Measurements from ENCODE around the gene EFCC1. TPM values are rescaled to one million over a fixed set of nuclear protein-coding genes. Genes with fewer than 3 reads are reported as not detected.

EFCC1 gene, protein sequence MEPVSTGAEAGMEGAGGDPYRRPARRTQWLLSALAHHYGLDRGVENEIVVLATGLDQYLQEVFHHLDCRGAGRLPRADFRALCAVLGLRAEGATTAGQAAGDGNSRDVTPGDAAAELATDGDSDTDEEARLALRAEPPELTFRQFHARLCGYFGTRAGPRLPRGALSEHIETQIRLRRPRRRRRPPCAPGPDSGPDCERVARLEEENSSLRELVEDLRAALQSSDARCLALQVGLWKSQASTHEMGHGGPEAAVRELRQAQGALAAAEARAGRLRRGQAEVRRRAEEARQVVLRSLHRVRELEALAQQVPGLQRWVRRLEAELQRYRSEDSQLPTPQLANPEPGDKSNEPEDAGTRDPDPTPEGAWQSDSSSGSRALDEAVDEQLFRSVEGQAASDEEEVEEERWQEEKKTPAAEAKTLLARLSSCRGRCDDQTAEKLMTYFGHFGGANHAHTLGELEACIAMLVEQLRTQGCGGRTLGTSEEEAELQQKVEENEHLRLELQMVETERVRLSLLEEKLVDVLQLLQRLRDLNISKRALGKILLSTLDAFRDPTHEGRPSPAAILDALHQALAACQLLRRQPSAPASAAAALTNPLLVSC
- polyA plus RNA-seq (2014; cell fraction: cytosol; rRNA removed) = not detected in 2 replicates
- not detected in 2 replicates for polyA plus RNA-seq (2014; cell fraction: nucleus; rRNA removed)

DNA sequence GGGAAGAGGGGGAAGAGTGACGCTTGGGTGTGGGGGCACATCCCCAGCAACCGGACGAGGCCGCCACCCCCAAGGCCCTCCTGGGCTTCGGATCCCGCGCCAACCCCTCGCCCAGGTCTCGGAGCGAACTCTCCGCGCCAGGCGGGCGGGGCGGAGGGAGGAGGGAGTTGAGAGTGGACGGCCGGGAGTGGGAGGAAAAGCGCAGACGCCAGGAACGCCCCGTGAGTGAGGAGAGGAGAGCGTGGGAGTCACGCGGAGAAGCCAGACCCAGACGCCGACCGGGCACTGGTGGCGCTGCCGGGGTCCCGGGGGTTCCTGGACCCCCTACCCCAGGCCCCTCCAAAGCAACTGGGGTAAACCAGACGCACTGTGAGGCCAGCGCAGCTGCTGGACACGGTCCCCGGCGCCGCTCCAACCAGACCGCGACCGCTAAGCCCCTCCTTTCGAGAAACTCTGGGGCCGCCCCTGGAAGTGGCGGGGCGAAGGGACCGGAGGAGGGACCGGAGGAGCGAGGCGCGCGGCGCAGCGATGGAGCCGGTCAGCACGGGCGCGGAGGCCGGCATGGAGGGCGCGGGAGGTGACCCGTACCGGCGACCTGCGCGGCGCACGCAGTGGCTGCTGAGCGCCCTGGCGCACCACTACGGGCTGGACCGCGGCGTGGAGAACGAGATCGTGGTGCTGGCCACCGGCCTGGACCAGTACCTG lies at the start of gene EFCC1:
TSS of gene EFCC1 (plus strand) at position 204 of the 705 bp plus-strand sequence. CDS start at position 529, 325 bp downstream.
- DNase-seq (ENCODE audit: low spot score) = no peak

DNA sequence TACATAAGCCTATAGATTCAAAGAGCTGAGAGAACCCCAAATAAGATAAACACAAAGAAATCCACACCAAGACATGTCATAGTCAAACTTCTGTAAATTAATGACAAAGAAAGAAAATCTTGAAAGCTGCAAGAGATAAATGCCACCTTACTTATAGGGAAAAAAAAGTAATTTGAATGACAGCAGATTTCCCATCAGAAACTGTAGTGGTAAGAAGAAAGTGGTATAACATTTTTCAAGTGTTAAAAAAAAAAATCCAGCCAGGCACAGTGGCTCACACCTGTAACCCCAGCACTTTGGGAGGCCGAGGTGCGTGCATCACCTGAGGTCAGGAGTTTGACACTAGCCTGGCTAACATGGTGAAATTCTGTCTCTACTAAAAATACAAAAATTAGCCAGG lies 44.7 kb upstream of the EFCC1 start:
- no peak for DNase-seq (ENCODE audit: low spot score)

DNA sequence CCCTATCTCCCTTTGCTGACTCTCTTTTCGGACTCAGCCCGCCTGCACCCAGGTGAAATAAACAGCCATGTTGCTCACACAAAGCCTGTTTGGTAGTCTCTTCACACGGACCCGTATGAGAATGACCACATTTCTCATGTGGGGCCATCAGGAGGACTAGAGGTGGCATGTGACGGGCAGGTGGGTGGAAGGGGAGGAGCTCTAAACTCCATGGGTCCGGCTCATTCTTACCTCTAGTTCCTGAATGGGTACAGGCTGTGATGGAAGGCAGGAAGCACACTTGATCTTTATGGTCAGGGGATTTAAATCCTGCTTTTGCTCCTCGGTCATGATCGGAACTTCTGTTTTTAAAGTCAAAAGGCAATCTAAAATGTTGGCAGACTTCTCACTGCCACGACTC lies 35.8 kb upstream of the EFCC1 start:
- DNase-seq (ENCODE audit: low spot score) = no peak

DNA sequence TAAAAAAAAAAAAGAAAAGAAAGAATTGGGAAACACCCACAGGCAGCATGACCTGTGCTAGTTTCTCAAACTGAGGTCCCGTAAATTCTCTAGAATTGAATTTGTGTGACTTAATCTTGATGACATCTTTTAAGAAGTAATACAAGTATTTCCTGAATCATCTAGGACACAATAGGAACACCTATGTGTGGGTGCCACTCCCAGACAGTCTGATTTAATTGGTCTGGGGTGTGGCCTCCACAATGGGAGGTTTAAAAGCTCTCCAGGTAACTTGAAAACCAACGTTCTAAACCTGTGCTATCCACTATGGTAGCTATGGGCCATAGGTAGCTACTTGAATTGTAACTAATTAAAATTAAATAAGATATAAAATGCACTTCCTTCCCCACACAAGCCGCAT lies 35.3 kb upstream of the EFCC1 start:
- no peak for DNase-seq (ENCODE audit: low spot score)

DNA sequence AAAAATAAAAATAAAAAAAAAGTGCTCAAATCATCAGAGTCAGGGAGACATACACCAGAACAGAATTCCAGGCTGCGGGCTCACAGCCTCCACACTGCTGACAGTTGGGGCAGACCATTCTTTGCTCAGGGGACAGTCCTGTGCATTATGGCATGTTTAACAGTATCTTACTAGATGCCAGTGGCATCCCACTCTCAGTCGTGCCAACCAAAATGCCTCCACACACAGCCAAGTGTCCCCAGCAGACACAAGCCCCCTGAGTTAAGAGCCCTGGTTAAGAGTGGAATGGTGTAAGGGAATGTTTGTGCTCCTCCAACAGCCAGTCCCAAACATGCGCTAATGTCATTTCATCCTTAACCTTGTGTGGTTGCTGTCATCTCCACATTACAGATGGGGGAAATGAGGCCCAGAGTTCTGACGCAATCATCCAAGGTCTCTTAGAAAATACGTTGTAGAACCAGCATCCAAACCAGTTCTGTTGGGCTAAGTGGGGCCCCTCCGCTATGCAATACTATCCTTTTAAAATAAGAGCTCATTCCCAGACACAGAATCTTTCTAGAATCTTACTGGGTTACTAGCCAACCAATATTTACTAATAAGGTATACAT lies 33.3 kb upstream of the EFCC1 start:
- DNase-seq (ENCODE audit: low spot score) = no peak

DNA sequence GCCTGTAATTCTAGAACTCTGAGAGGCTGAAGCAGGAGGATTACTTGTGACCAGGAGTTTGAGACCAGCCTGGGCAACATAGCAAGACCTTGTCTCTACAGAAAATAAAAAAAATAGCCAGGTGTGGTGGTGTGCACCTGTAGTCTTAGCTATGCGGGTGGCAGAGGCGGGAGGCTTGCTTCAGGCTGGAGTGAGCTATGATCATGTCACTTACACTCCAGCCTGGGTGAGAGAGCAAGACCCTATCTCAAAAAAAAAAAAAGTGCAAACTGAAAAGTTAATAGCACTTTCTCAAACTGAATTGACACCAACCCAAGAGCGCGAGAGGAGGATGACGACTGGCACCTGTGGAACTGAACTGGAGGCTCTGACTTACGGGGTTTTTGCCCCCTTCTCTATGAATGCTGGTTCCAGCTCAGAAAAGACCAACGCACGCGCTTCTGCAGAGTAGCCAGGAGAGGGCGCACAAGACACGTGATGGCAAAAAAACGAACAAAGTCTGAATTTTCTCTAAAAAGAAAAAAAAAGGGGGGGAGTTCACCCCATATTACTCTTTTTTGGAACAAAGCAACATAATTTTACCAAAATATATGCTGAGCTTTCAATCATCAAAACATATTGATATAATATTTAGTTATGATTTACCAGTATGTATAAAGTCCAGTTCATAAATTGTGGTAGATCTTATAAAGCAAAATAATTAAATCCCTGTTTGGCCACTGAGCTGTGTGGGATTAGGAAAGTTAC lies 30.9 kb upstream of the EFCC1 start:
- DNase-seq (ENCODE audit: low spot score) = peak; percentile 41

DNA sequence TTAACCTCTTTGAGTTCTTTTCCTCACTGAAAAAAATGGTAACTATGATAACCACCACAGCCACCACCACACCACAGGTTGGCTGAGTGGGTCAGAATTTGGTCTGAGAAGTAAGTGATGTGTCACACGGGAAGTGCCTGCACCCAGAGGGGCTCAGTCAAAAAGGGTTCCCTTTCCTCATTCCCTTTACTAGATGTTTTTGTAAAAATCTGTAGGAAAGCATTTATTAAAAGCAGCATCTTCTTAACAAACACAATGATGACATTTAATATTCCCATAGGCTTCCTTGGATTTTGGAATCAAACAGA lies 30.4 kb upstream of the EFCC1 start:
- DNase-seq (ENCODE audit: low spot score) = no peak

DNA sequence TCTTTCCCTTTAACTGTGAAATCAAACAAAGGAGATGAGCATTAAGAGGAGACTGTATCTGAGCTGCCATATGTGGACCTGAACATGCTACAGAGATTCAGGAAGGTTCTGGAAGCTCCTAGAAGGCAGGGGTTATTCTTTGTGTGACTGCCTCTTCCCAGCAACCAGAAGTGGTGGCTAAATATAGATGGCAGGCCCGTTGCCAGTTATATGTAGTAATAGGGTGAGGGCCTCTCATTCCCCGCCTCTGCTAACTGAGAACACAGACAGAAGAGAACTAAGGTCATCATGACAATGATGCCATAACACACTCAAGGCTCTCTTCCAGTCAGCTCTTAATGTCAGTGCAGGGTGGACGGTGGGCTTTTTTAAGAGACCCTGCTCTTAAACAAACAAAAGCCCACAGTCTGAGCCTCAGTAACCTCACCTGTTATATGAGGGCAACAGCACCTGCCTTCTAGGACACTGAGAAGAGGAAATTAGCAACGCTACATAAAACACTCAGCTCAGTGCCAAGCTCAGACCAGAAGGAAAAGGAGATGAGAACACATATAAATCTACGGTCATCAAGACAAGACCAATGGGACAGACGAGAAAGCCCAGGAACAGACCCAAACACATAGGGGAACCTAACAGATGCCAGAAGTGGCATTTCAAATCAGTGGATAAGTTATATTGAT lies 29.5 kb upstream of the EFCC1 start:
- no peak for DNase-seq (ENCODE audit: low spot score)

DNA sequence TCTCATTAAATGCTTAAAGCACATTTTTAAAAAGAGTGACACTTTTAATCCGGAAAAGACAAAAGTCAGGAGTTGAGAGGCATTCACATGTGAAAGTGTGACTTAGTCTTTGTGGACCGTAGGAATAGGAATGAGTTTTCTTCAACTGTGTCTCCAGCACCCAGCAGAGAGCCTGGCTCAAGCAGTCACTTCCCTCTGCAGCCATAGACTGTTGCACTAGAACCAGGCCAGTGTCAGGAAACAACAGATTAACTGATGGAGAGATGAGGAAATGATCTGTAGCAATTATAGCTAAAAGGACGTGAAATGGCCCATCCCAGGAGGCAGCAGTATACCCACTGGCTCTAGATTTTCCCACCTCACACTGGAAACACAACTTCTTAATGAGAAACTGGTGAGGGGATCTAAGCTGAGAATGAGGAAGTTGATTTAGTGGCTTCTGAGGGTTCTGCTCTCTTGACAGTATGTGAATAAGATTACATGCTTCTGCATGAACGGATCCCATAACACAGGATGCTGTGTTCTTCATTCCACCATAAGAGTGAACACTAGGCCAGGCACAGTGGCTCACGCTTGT lies 27.0 kb upstream of the EFCC1 start:
- DNase-seq (ENCODE audit: low spot score) = no peak

DNA sequence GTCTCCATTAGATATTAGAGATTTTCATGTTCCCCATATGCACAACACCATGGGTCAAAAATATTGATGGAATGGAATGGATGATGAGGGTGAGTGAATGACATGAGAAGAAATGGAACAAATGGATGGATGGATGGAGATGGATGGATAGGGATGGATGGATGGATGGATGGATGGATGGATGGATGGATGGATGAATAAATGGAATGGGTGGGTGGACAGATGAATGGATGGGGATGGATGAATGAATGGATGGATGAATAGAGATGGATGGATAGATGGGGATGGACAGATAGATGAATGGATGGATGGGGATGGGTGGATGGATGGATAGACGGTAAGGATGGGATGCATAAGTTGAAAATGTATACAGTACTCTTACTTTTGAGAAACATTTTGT lies 25.8 kb upstream of the EFCC1 start:
- no peak for DNase-seq (ENCODE audit: low spot score)

DNA sequence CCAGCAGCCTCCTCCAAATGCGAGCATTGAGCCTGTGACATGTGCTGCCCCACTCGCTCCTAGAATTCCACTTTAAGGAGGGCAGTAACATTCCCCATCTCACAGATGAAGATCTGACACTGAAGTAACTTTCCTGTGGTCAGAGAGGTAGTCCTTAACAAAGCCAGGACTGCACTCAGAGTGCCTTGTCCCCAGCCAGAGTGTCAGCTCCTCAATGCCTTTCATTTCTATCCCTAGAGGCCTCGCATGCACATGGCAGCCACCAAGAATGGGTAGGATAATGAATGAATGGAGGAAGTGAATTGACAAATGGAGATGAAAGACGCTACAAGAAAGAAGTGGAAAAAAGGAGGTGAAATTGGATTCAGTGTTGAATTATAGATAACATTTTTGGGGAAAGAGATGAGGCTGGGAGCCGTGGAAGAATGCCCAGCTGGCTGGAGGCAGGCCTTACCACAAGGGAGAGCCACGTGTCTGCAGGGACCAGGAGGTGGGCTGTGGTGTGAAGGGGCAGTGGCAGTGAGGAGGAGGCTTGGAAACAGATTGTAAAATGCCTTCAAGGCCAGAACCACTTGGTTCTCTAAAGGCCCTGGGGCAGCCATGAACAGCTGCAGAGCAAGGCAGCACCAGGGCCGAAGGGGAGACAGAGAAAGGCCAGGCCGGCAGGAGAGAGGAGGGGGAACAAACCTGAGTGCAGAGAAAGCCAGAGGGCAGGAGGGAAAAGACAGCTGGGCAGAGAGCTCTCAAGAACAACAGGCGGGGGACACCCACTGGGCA lies 17.6 kb upstream of the EFCC1 start:
- no peak for DNase-seq (ENCODE audit: low spot score)

DNA sequence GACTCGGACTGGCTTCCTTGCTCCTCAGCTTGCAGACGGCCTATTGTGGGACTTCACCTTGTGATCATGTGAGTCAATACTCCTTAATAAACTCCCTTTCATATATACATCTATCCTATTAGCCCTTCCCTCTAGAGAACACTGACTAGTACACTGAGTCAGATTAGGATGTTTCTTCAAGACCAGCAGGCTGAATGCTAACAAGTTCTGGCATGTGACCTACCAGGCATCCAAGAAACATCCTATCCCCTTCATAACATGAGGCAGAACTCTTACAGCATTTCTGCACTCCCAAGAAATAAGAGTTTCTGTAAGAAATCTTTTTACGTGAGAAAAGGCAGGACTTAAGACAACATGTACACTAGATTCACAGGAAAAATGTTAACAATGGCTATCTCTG lies 16.5 kb upstream of the EFCC1 start:
- DNase-seq (ENCODE audit: low spot score) = no peak

DNA sequence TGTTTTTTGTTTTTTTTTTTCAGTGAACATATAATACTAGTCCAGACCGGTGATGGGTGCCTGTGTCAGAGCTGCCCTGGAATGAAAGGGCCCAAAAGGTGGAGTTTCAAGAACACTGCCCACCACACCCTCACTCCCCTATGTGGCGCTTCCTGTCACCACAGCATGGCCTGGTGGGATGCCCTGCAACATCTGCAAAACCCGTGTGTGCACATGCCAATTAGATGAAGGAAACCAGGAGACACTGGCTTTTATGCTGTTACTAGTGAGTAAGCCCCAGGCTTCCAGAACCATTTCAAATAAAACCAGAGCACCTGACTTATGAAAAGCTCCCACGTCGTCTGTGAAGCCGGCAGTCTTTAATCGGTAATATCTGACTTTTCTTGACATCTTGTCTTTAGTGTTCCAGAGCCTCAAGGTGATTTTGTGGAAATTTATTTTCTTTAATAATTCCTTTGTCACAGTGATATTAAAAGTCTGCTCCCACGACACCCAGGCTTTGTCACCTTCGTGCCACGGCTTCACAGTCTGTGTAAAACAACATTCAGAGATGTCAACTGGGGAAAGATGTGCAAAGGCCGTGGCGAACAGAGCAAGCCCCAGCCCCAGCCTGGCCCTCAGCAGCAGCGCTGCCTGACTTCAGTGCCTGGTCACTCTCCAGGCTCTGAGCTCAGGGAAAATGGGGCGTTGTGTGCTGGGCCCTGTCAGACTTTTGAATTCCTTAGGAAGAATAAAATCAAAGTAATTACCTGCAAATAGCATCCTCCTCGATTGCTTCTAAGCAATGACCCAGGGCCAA lies 13.6 kb upstream of the EFCC1 start:
- no peak for DNase-seq (ENCODE audit: low spot score)

DNA sequence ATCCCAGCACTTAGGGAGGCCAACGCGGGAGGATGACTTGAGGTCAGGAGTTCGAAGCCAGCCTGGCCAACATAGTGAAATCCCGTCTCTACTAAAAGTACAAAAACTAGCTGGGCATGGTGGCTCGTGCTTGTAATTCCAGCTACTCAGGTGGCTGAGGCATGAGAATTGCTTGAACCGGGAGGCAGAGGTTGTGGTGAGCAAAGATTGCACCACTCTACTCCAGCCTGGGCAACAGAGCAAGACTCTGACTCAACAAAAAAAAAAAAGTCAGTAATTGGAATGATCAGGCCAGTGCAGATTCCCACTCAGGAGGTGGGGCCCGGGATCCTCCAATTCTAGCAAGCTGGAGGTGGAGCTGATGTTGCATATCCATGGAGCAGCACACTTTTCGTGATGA lies 12.8 kb upstream of the EFCC1 start:
- DNase-seq (ENCODE audit: low spot score) = no peak

DNA sequence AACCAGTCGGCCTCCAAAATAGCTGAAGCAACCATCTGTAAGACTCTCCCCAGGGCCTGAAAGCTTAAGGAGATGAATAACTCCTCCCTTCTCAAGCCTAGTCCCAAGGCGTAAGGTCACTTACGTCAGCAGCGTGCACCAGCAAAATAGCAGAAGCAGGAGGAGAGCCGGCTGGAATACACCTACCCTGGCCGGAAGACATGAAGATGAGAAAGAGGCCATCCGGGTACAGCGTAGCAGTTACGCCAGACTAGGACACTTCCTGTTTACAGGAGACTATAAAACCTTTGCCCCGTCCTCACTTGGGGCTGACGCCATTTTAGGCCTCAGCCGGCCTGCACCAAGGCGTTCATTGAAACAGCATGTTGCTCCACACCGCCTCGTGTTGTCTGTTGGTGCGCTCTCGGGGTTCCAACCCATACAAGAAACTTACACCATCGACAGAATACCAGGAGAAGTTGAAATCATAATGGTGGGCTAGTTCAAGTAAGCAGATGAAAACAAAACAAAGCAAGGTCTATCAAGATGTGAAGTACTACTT lies 9.7 kb upstream of the EFCC1 start:
- DNase-seq (ENCODE audit: low spot score) = no peak

DNA sequence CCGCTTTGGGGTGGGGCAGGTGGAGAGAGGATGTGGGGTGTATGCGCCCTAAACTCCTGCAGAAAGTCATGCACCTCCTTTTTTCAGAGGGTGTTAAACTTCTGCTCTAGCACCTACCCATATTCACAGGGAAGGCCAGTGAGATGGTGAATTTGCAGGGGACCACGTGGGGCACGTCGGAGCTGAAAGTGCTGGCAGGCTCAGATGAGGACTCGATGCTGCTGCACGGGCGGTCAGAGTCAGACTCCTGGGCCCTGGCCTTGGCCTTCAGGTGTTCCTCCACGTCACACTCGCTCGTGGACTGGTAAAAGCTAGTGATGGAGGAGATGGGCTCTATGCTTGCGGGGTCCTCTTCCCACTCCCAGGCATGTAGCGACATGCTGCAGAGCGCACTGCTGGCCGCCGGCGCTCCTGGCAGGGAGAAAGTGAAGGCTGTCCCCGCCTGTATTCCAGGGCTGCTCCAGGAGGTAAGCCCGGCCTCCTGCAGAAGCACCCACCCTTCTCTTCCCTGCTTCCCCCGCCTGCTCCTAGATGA lies 8.1 kb upstream of the EFCC1 start:
- no peak for DNase-seq (ENCODE audit: low spot score)

DNA sequence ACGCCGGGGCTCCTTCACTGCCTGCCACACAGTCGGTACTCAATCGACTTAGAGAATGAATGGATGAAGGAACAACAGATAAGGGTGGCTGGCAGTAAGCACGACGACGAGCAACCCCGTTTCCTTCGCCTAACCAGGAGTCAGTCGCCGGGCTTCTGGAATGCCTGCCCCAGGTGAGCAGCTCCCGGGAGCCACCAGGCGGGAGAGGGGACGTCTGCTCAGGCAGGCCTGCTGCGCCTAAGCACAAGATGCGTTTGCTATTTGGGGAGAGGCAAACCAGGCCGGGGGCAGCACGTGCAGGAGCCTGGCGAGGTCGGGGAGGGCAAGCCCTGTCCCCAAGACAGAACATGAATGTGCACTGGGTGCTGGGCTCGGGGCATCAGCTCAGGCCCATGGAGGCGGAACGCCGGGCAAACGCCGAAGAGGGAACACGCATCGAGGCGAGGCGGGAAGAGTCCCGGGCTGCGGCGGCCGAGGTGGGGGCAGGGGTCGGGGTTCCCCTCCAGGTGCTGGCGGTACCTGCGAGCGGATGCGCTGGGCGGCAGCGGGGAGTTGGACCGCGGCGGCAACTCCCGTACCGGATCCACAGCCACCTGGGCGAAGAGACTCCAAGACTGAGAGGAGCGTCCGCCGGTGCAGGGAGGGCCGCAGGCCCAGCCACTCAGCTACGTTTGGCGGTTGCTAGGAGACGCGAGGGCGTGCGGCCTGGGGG lies 7.5 kb upstream of the EFCC1 start, which contains the start of gene CFAP92:
TSS of gene CFAP92 (minus strand) at position 616 of the 712 bp plus-strand sequence. CDS start 772 bp downstream, outside the sequence.
- DNase-seq (ENCODE audit: low spot score) = peak; percentile 75

DNA sequence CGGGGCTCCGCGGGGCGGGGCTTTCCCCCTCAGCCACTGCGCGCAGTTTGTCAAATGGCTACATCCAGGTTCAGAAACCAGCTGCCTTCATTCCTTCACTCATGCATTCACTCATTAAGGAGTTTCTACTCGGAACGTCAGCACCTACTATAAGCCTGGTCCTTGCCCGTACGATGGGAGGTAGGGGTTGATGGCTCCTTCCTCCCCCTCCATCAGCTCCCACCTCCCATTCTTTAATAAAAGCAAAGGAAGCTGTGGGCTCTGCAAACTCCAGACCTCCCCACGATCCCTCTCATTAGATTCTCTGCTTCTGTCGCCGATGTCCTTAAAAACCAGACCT lies 7.0 kb upstream of the EFCC1 start:
- no peak for DNase-seq (ENCODE audit: low spot score)

Data from SK-N-DZ (cell line).